ENCODE data around the gene ASTN1. TPM values are rescaled to one million over a fixed set of nuclear protein-coding genes. Genes with fewer than 3 reads are reported as not detected.

Gene ASTN1
- total and polyA plus RNA-seq, 9 of the 15 experiments (the other 6 are each of a cell fraction or from before 2014, with no cell fraction given): 0.05 to 0.22 (median 0.18) TPM

- no peaks in the 10 kb centered on the region for H3K79me2 ChIP-seq (ENCODE audit: control insufficient read depth, insufficient read depth, low read length)
- no peak overlapping the region for H3K27ac ChIP-seq (ENCODE audit: extremely low read depth, low read depth, low read length)
- 4% methylated on average over 17 of the region's 17 CpGs for WGBS (ENCODE audit: insufficient coverage, low coverage, missing lambda C conversion rate)
- intact Hi-C loops (cut with micrococcal nuclease) (loop anchor here (1.0 to 5.0 kb wide), 4 partner anchors 52 to 998 kb away; no protein-coding TSS in a partner anchor), in situ Hi-C loops (cut with MboI) (no loop called here)
- no TSS peak for BruUV-seq (replicated peaks)
- no peak overlapping the region for H3K4me2 ChIP-seq (ENCODE audit: insufficient read depth, low read length)
- no peaks in the 10 kb centered on the region for H4K20me1 ChIP-seq (replicated peaks; ENCODE audit: control insufficient read depth, insufficient read depth, low read length)
- H3K36me3 ChIP-seq (ENCODE audit: control insufficient read depth, insufficient read depth, low read length): no peaks in the 10 kb centered on the region
- ATAC-seq (peak; percentile 100), FAIRE-seq (peak; percentile 82), DNase-seq (ENCODE audit: extremely low read depth in 1 of 4, low spot score in 3 of 4) (peak; percentile 83 to 87 (median 85))
- CTCF ChIA-PET (ENCODE audit: low intra/inter-chr PET ratio): interaction anchor here (1.0 to 3.3 kb wide), 2 partner anchors 51 to 69 kb away, joined by 3 to 18 read pairs; no protein-coding TSS in a partner anchor
- H3K4me3 ChIP-seq: no peak overlapping the region
- peaks cover 0 to 9% of the 10 kb centered on the region in 2 experiments; a peak in 1 of 5 replicates for H3K27me3 ChIP-seq (ENCODE audit: control insufficient read depth in 2 of 2, insufficient read depth in 2 of 2, low read length in 2 of 2)
- H3K9ac ChIP-seq (ENCODE audit: insufficient read depth in 1 of 2, low read depth in 2 of 2, low read length in 2 of 2): no peak overlapping the region
- no peaks in the 10 kb centered on the region for H3K9me3 ChIP-seq (replicated peaks; ENCODE audit: control insufficient read depth, insufficient read depth, low read depth, low read length)
- no peak overlapping the region for H2AFZ ChIP-seq (ENCODE audit: low read depth, low read length)
- POLR2A ChIA-PET: no interaction called here
- no peaks in the 10 kb centered on the region for H3K9me1 ChIP-seq (ENCODE audit: control insufficient read depth, insufficient read depth, low read length)
- no peaks in the 10 kb centered on the region for H3K4me1 ChIP-seq (replicated peaks in 1 of 2; ENCODE audit: control insufficient read depth in 2 of 2, insufficient read depth in 2 of 2, low read length in 2 of 2)
- no peak for TF ChIP-seq MYBL2 (IDR thresholded peaks at IDR 0.05; ENCODE audit: low read depth)
- TF ChIP-seq MYBL2 (CRISPR knock-in tag; IDR thresholded peaks at IDR 0.05; ENCODE audit: borderline replicate concordance): no peak
- no peak for TF ChIP-seq ZKSCAN3 (CRISPR knock-in tag; IDR thresholded peaks at IDR 0.05)
- no peak for TF ChIP-seq CBFA2T3 (IDR thresholded peaks at IDR 0.05)
- no peak for TF ChIP-seq ZNF24 (IDR thresholded peaks at IDR 0.05)
- no peak for TF ChIP-seq RNF2 (IDR thresholded peaks at IDR 0.05)
- TF ChIP-seq TBP (optimal IDR thresholded peaks at IDR 0.05; ENCODE audit: low read depth, low read length): no peak
- TF ChIP-seq RCOR1 (IDR thresholded peaks at IDR 0.05; ENCODE audit: borderline replicate concordance in 1 of 2, low read depth in 2 of 2, low read length in 2 of 2): peak in 1 of 2 experiments; percentile 73; a peak in 1 of 4 replicates
- no peak for TF ChIP-seq KLF1 (tag; IDR thresholded peaks at IDR 0.05)
- TF ChIP-seq FOS (IDR thresholded peaks at IDR 0.05; ENCODE audit: extremely low read depth, insufficient read length): no peak
- no peak for TF ChIP-seq ZNF140 (CRISPR knock-in tag; IDR thresholded peaks at IDR 0.05)
- TF ChIP-seq ZNF780A (CRISPR knock-in tag; IDR thresholded peaks at IDR 0.05): no peak
- no peak for TF ChIP-seq ESRRB (CRISPR knock-in tag; IDR thresholded peaks at IDR 0.05; ENCODE audit: borderline replicate concordance)
- TF ChIP-seq ZNF354B (CRISPR knock-in tag; IDR thresholded peaks at IDR 0.05): no peak
- no peak for TF ChIP-seq ZNF133 (CRISPR knock-in tag; IDR thresholded peaks at IDR 0.05)
- TF ChIP-seq BHLHE40 (IDR thresholded peaks at IDR 0.05; ENCODE audit: low read length): no peak
- TF ChIP-seq BCL6 (CRISPR knock-in tag; IDR thresholded peaks at IDR 0.05): no peak
- no peak for TF ChIP-seq GABPB2 (CRISPR knock-in tag; conservative IDR thresholded peaks at IDR 0.05)
- no peak for TF ChIP-seq SIRT6 (IDR thresholded peaks at IDR 0.05; ENCODE audit: low read depth, low read length)
- no peak for TF ChIP-seq MYC (IDR thresholded peaks at IDR 0.05; ENCODE audit: low read depth, low read length)
- no peak for TF ChIP-seq MYC (CRISPR knock-in tag; IDR thresholded peaks at IDR 0.05; ENCODE audit: borderline replicate concordance, low read depth)
- TF ChIP-seq XRCC5 (IDR thresholded peaks at IDR 0.05; ENCODE audit: low read depth, low read length): peak; percentile 69; the same call in 1 of the 2 replicates
- no peak for TF ChIP-seq CLOCK (CRISPR knock-in tag; IDR thresholded peaks at IDR 0.05; ENCODE audit: borderline replicate concordance)
- peak; percentile 51 to 84 for TF ChIP-seq RAD21 (CRISPR knock-in tag; conservative IDR thresholded peaks at IDR 0.05 in 1 of 2, IDR thresholded peaks at IDR 0.05 in 1 of 2)
- no peak for TF ChIP-seq SRSF7 (optimal IDR thresholded peaks at IDR 0.05; ENCODE audit: low read depth, low read length)
Observed at GRCh38 chr1:176949033-176949662, 215.4 kb downstream of the ASTN1 start.

All from K562 (cell line).